HepG2 (cell line): ENCODE data around the gene SLC25A33. TPM values are rescaled to one million over a fixed set of nuclear protein-coding genes. Genes with fewer than 3 reads are reported as not detected.

ENCODE experiments used
- ASH2L ChIP-seq: fragments of 300-600, 200-600 bp; sonication (generic); IDR thresholded peaks from 2 replicates; pipeline ENCODE4 v1.7.0; 2017; ENCODE audit warnings: low read depth, mild to moderate bottlenecking, moderate library complexity, mixed read lengths, low read length; ENCODE audit not compliant: insufficient read length
- CEBPB ChIP-seq: IDR thresholded peaks from 2 replicates; pipeline ENCODE4 v1.6.1; 2011; ENCODE audit warnings: low read depth, low read length, improper control_type of control experiment, borderline replicate concordance
- MNT ChIP-seq: fragments of 450-650 bp; IDR thresholded peaks from 2 replicates; pipeline ENCODE4 v1.6.1; 2016
- RARA ChIP-seq: IDR thresholded peaks from 2 replicates; pipeline ENCODE4 v1.6.1; 2016; ENCODE audit warnings: missing genetic modification reagents, missing compliant biosample characterization
- RFX3 ChIP-seq: IDR thresholded peaks from 2 replicates; pipeline ENCODE4 v1.6.1; 2016; ENCODE audit warnings: missing biosample characterization, missing genetic modification reagents
- SUZ12 ChIP-seq: fragments of 150-350 bp; IDR thresholded peaks from 2 replicates; pipeline ENCODE4 v1.6.1; 2014; ENCODE audit warnings: low read depth, low read length
- THYN1 ChIP-seq: sonication (generic); formaldehyde crosslinking; IDR thresholded peaks from 2 replicates; pipeline ENCODE4 v1.8.1; 2023; ENCODE audit warnings: low read depth, mild to moderate bottlenecking, moderate library complexity, missing genetic modification reagents, borderline replicate concordance
- ZNF280D ChIP-seq: sonication (generic); formaldehyde crosslinking; IDR thresholded peaks from 2 replicates; pipeline ENCODE4 v1.5.1; 2020; ENCODE audit warnings: mild to moderate bottlenecking, missing genetic modification reagents
- ZNF362 ChIP-seq: sonication (generic); formaldehyde crosslinking; IDR thresholded peaks from 2 replicates; pipeline ENCODE4 v1.4.0; 2020; ENCODE audit warnings: missing genetic modification reagents, mild to moderate bottlenecking, borderline replicate concordance
- ZNF446 ChIP-seq: sonication (generic); formaldehyde crosslinking; IDR thresholded peaks from 2 replicates; pipeline ENCODE4 v1.5.0; 2020; ENCODE audit warnings: mild to moderate bottlenecking, missing genetic modification reagents
- polyA plus RNA-seq, 8 experiments: library from polyadenylated mRNA; depleted of rRNA in 3 of 8; stranded (reverse) in 7 of 8; unstranded in 1 of 8; fragments of >200 nt; fragmentation: Illumina TruSeq in 4 of 8; extraction: Trizol in 4 of 8; gene quantifications; 2 replicates each; pipeline versions ENCODE4 v1.2.1 to v1.2.3, GENCODE V29; 2011 to 2016; ENCODE audit warnings: low read depth in 4 of 8, missing spikeins in 1 of 8, mixed read lengths in 1 of 8; ENCODE audit not compliant: insufficient read depth in 1 of 8
- total RNA-seq, 5 experiments: library from RNA; depleted of rRNA; stranded (reverse); fragments of >200 nt; fragmentation: Illumina TruSeq; extraction: Trizol; gene quantifications; 2 replicates each; pipeline ENCODE4 v1.2.3, GENCODE V29; 2016; ENCODE audit warnings: low read depth in 1 of 5
- TF ChIP-seq, protein P1 (sequence below): sonication (generic); formaldehyde crosslinking; IDR thresholded peaks from 2 replicates; pipeline ENCODE4 v1.4.0; 2020; ENCODE audit warnings: missing genetic modification reagents

The SLC25A33 gene
- total and polyA plus RNA-seq, 2 of the 13 experiments (the other 11 are each of a cell fraction or from before 2014, with no cell fraction given) = 15.4 to 50.3 TPM

- TF ChIP-seq ZNF446 (0 out of 2 replicates have a peak, but pooled peaks have one; percentile 41), RFX3 (CRISPR knock-in tag) (no peak), MNT (no peak), THYN1 (CRISPR knock-in tag) (no peak), ZNF362 (0 out of 2 replicates have a peak, but pooled peaks have one; percentile 16), RARA (CRISPR knock-in tag) (no peak), ASH2L (peak; percentile 15), CEBPB (no peak), SUZ12 (no peak), ZNF280D (CRISPR knock-in tag) (no peak)
- TF ChIP-seq, protein P1, sequence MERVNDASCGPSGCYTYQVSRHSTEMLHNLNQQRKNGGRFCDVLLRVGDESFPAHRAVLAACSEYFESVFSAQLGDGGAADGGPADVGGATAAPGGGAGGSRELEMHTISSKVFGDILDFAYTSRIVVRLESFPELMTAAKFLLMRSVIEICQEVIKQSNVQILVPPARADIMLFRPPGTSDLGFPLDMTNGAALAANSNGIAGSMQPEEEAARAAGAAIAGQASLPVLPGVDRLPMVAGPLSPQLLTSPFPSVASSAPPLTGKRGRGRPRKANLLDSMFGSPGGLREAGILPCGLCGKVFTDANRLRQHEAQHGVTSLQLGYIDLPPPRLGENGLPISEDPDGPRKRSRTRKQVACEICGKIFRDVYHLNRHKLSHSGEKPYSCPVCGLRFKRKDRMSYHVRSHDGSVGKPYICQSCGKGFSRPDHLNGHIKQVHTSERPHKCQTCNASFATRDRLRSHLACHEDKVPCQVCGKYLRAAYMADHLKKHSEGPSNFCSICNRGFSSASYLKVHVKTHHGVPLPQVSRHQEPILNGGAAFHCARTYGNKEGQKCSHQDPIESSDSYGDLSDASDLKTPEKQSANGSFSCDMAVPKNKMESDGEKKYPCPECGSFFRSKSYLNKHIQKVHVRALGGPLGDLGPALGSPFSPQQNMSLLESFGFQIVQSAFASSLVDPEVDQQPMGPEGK (CRISPR knock-in tag) = peak; percentile 78
These were observed 725 bp downstream of the SLC25A33 start (continued) for GRCh38 chr1:9539829-9540550.
